ENCODE measurements around the gene ABCC1.

ABCC1 gene

DNA sequence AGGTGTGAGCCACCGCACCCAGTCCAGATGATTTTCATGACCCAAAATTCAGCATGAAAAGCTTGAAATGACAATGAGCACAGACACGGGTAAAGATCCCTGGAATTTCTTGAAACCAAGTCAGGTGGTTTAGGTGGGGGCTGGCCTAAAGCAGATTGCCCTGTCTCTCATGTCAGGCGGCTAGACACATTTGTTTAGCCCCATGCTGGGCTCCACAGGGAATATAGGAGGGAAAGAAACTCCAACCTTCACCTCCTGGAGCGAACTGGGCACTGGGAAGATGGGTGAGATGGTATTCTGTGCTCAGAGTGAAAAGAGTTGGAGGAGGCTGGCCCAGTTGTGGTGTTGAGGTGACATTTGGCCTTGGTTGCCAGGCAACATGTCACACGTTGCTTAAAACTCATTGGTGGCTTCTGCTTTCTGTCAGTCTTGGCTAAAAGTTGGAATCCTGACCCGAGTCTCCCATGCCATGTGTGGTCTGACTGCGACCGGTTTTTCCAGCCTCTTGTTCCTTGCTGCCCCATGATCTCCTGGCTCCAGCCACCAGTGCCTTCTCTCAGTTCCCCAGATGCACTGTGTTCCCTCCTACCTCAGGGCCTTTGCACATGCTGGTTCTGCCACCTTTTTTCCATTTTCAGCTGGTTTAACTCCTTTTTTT lies 160.2 kb downstream of the ABCC1 start:
- peak; percentile 69 for DNase-seq (ENCODE audit: low read depth, low spot score)

GRCh38 chr16:16110111-16110490 lies 160.7 kb downstream of the ABCC1 start:
- no peak for DNase-seq (ENCODE audit: low read depth, low spot score)

GRCh38 chr16:16111639-16112038 lies 162.2 kb downstream of the ABCC1 start:
- DNase-seq (ENCODE audit: low read depth, low spot score), result no peak

GRCh38 chr16:16112450-16113053 lies 163.1 kb downstream of the ABCC1 start:
- DNase-seq (ENCODE audit: low read depth, low spot score), result no peak

DNA sequence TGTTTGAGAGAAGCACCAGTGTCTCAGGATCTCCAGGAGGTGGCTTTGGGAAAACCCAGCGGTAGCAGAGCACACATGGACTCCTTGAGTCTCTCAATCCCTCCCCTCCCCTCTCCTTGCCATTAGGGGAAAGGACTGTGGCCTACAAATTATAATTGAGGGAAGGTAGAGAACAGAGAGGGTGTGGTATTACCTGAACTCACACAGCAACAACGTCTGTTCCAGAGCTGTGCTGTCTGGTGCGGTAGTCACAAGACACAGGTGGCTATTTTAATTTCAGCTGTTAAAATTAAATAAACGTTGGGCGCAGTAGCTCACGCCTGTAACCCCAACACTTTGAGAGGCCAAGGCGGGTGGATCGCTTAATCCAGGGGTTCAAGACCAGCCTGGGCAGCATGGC lies 163.7 kb downstream of the ABCC1 start:
- DNase-seq (ENCODE audit: low read depth, low spot score), result no peak

DNA sequence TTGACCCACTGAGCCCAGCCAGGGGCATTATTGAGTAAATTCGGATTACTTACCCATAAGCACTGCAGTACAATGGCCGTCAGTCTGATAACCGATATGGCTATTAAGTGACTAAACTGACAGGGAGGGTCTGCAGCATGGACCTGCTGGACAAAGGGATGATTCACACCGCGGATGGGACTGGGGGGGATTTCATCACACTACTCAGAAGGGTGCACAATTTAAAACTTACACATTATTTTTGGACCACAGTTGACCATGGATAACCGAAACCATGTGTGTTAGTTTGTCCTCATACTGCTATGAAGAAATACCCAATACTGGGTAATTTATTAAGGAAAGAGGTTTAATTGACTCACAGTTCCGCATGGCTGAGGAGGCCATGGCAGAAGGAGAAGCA lies 167.4 kb downstream of the ABCC1 start:
- no peak for DNase-seq (ENCODE audit: low read depth, low spot score)

GRCh38 chr16:16118337-16118736 lies 168.9 kb downstream of the ABCC1 start:
- DNase-seq (ENCODE audit: low read depth, low spot score), result no peak

DNA sequence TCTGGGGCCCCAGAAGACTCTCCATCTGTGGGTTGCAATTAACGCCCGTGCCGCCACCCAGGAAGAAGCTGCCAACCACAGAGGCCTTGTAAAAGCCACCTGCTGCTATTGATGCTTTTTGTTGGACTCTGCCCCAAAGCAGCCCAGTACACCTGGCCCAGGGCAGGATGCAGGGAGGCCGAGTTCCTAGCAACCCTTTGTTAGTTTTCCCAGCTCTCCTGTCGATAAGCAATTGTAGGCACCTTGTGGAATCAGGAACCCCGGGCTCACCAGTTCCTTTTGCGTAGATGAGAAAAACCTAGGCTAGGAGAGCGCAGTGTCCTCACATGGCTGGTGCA lies 170.6 kb downstream of the ABCC1 start:
- DNase-seq (ENCODE audit: low read depth, low spot score), result no peak

GRCh38 chr16:16120382-16121184 lies 171.2 kb downstream of the ABCC1 start:
- no peak for DNase-seq (ENCODE audit: low read depth, low spot score)

GRCh38 chr16:16121185-16121727 lies 171.8 kb downstream of the ABCC1 start:
- DNase-seq (ENCODE audit: low read depth, low spot score), result no peak

GRCh38 chr16:16122264-16122663 lies 172.8 kb downstream of the ABCC1 start:
- DNase-seq (ENCODE audit: low read depth, low spot score), result no peak

DNA sequence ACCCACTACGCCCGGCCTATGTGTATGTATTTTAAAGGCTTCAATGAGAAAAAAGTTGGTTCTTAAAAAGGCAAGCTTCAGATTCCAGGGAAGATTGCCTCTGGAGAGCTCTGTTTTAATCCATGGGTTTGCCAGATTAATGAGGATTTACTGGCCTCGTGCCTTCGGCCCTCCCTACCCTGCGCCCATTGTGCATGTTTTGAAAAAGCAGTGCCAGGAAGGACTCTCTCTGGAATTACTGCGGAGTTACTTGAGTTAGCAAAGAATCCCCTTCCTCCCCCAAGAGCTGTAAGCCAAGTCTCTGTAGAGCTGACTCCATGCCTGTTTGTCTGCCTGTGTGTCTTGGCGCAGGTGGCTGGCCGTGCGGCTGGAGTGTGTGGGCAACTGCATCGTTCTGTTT lies 175.0 kb downstream of the ABCC1 start:
- DNase-seq (ENCODE audit: low read depth, low spot score), result no peak

GRCh38 chr16:16124974-16125373 lies 175.6 kb downstream of the ABCC1 start:
- no peak for DNase-seq (ENCODE audit: low read depth, low spot score)

DNA sequence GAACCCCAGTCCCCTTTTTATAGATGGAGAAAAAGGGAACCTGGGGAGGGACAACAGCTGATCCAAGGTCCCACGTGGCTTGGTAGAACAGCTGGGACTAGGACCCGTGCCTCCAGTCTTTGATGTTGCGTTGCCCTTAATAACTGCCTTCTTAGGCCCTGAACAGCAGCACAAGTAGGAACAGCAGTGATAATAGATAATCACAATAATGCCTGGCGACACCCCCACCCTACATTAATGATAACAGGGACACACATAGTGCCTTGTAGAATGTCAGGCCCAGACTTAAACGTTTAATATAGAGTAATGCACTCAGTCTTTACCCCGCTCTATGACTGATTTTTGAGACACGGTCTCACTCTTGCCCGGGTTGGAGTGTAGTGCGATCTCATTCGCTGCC lies 177.5 kb downstream of the ABCC1 start:
- no peak for DNase-seq (ENCODE audit: low read depth, low spot score)

- DNase-seq (ENCODE audit: low read depth, low spot score), result peak; percentile 86
These were observed 178.2 kb downstream of the ABCC1 start for GRCh38 chr16:16127469-16128116.

GRCh38 chr16:16131204-16131603 lies 181.8 kb downstream of the ABCC1 start:
- DNase-seq (ENCODE audit: low read depth, low spot score), result no peak

DNA sequence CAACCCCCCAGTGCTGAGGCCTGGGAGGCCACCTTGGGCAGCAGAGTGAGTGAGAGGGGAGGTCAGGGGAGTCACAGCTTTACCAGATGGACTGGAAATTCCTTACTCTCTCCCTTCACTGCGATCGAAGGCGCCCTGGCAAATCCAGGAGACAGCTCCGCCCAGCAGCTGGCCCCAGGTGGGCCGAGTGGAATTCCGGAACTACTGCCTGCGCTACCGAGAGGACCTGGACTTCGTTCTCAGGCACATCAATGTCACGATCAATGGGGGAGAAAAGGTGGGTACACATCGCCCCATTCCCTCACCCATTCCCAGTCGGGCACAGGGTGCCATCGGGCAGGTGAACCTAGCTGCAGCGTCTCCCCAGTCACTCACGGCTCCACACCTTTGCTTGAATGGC lies 182.2 kb downstream of the ABCC1 start:
- DNase-seq (ENCODE audit: low read depth, low spot score), result no peak

- no peak for DNase-seq (ENCODE audit: low read depth, low spot score)
These were observed 184.7 kb downstream of the ABCC1 start for GRCh38 chr16:16133943-16134604.

- no peak for DNase-seq (ENCODE audit: low read depth, low spot score)
These were observed 187.2 kb downstream of the ABCC1 start for GRCh38 chr16:16136588-16136987.

GRCh38 chr16:16137110-16137509 lies 187.7 kb downstream of the ABCC1 start:
- DNase-seq (ENCODE audit: low read depth, low spot score), result peak; percentile 24

- no peak for DNase-seq (ENCODE audit: low read depth, low spot score)
These were observed 188.7 kb downstream of the ABCC1 start for GRCh38 chr16:16138034-16138635.
